Bronchial epithelial cell (primary cell): ENCODE results near the gene CPNE2. TPM values are rescaled to one million over a fixed set of nuclear protein-coding genes. Genes with fewer than 3 reads are reported as not detected.

Experiments used
- DNase-seq: peaks from one replicate; pipeline ENCODE4 v3.0.0-alpha.2; 2010; ENCODE audit warnings: low read depth
- FAIRE-seq: peaks from 2 replicates; lab custom pipeline; 2011; peaks lifted over from hg19 to GRCh38; lab: Jason Lieb, UNC
- H3K27me3 ChIP-seq: 2 replicates; pipeline ENCODE4 v1.5.1; 2011; ENCODE audit warnings: low read length; ENCODE audit not compliant: control insufficient read depth, insufficient read depth
- H3K36me3 ChIP-seq: 2 replicates; pipeline ENCODE4 v1.5.1; 2011; ENCODE audit warnings: low read length; ENCODE audit not compliant: control insufficient read depth, insufficient read depth
- H3K4me3 ChIP-seq: 2 replicates; pipeline ENCODE4 v1.5.1; 2011; ENCODE audit warnings: mild to moderate bottlenecking, low read depth, low read length, control low read depth
- CTCF ChIP-seq: IDR thresholded peaks from 2 replicates; pipeline ENCODE4 v1.5.1; 2011; ENCODE audit warnings: mild to moderate bottlenecking, moderate library complexity, low read length, control low read depth, inconsistent platforms; ENCODE audit not compliant: insufficient read depth, severe bottlenecking
- total RNA-seq: library from RNA; depleted of rRNA; stranded (reverse); fragments of >200 nt; gene quantifications from 2 replicates; pipeline ENCODE4 v1.2.1, GENCODE V29; 2014

The CPNE2 gene
- total RNA-seq, 1 donor from 2014 or later, result 5.0 TPM

DNA sequence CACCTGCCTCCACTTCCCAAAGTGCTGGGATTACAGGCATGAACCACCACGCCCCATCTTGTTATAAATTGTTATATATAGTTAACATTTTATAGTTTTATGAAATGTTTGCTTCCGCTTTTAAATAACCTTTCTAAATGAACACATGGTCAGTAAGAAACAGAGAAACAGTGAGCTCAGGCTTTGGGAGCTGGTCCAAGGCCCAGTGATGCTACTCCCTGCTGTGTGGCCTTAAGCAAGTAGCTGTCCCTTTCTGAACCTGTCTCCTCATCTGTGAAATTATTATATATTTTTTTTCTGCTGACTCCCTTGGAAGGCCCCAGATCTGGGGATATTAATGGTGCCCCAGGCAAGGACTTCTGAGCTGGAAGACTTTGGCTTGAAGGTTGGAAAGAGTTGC lies 19.0 kb downstream of the CPNE2 start:
- no peaks in the 10 kb centered on the region for H3K36me3 ChIP-seq
- FAIRE-seq, result no peak

DNA sequence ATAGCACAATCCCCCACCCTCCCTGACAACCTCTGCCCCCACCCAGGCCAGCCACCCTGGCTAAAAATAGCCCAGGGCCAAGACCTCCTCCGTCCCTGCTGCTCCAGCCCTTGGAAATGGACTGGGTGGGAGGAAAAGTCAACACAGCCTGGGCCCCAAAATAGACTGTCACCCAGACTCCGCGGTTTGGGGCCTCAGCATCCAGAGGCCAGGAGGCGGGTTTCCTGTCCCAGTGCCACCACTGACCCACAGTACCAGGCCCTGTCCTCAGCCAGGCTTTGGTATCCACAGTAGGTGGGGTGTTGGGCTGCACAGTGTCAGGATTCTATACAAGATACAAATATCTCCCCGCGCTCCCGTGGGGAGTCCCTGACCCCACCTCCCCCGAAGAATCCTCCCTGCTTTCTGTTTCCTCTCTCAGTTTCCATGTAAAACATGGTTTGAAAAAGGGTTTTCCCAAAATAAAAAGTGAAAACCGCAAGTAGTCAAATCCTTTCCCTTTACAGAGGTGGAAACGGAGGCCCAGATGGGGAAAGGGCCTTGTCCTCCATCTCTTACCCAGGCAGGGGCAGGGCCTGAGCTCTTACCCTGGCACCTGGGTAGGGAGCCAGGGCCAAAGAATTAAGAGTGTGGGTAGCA lies 20.1 kb downstream of the CPNE2 start:
- FAIRE-seq (no peak), DNase-seq (no peak)
- TF ChIP-seq CTCF, result no peak
- Histone ChIP-seq H3K27me3 (no peaks in the 10 kb centered on the region), H3K36me3 (no peaks in the 10 kb centered on the region), H3K4me3 (no peak overlapping the region)

More for the DNA sequence above, 19.0 kb downstream of the CPNE2 start:
- no peaks in the 10 kb centered on the region for H3K27me3 ChIP-seq
- DNase-seq, result no peak
- TF ChIP-seq CTCF, result no peak
- no peak overlapping the region for H3K4me3 ChIP-seq

DNA sequence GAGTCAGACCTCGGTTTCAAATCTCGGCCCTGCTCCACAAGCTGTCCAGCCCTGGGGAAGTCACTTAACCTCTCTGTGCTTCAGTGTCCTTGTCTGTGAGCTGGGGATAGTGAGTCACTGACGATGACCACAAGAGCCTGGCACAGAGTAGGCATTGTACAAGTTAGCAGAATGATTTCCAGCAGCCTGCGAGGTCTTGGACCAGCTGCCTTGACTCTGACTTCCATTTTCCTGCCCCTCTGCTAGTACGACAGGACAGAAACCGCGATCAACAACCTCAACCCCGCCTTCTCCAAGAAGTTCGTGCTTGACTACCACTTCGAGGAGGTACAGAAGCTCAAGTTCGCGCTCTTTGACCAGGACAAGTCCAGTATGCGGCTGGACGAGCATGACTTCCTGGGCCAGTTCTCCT lies 20.7 kb downstream of the CPNE2 start:
- DNase-seq (no peak), FAIRE-seq (no peak)
- no peaks in the 10 kb centered on the region for H3K27me3 ChIP-seq
- no peaks in the 10 kb centered on the region for H3K36me3 ChIP-seq
- no peak overlapping the region for H3K4me3 ChIP-seq
- no peak for TF ChIP-seq CTCF

DNA sequence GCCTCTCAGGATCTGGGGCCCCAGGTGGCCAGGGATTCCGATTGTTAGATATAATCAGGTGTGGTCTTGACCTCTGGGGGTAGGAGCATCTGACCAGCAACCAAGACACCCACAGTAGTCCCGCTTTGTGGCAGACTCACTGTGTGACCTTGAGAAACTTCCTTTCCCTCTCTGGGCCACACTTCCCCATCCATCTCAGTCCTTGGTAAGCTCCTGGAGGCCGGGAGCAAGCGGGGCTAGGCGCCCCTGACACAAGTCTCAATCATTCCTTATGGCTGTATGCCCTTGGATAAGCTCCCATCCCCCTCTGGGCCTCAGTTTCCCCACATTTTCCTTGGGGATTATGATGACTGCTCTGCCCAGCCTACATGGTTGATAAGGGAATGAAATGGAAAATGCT lies 21.3 kb downstream of the CPNE2 start:
- H3K27me3 ChIP-seq, result no peaks in the 10 kb centered on the region
- H3K4me3 ChIP-seq, result no peak overlapping the region
- FAIRE-seq (no peak), DNase-seq (no peak)
- no peaks in the 10 kb centered on the region for H3K36me3 ChIP-seq
- TF ChIP-seq CTCF, result no peak

DNA sequence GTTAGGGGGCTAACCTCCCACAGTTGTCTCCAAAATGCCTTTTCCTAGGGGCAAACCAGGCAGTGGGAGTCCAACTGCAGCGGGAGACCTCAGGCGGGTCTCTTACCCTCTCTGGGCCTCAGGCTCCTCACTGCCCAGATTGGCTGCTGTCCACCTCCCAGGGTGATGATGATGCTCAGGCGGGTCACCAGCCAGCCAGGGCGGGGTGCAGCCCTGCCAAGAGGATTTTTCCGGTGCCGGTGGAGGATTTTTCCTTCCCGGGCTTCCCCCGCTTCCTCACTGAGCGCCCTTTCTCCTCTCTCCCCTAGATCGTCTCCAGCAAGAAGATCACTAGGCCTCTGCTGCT lies 22.8 kb downstream of the CPNE2 start:
- no peak for TF ChIP-seq CTCF
- Histone ChIP-seq H3K36me3 (peaks cover 1% of the 10 kb centered on the region), H3K27me3 (no peaks in the 10 kb centered on the region), H3K4me3 (no peak overlapping the region)
- DNase-seq (no peak), FAIRE-seq (no peak)

GRCh38 chr16:57115514-57116182 lies 23.3 kb downstream of the CPNE2 start:
- no peak for FAIRE-seq
- DNase-seq, result no peak
- Histone ChIP-seq H3K36me3 (peaks cover 1% of the 10 kb centered on the region), H3K4me3 (no peak overlapping the region), H3K27me3 (no peaks in the 10 kb centered on the region)
- no peak for TF ChIP-seq CTCF
